ENCODE data around the gene P3R3URF. TPM values are rescaled to one million over a fixed set of nuclear protein-coding genes. Genes with fewer than 3 reads are reported as not detected.

Gene P3R3URF
- total RNA-seq, 1 donor from 2014 or later = not detected

GRCh38 chr1:46187106-46187869 lies 11.0 kb upstream of the P3R3URF start:
- TF ChIP-seq CTCF (IDR thresholded peaks at IDR 0.05; ENCODE audit: insufficient read depth, low read length, severe bottlenecking) = no peak
- no peak for FAIRE-seq
- Histone ChIP-seq H3K36me3 (ENCODE audit: control insufficient read depth, insufficient read depth, low read length) (peaks cover 20% of the 10 kb centered on the region), H3K27me3 (ENCODE audit: control insufficient read depth, insufficient read depth, low read length) (no peaks in the 10 kb centered on the region), H3K4me3 (ENCODE audit: low read depth, low read length) (no peak overlapping the region)
- no peak for DNase-seq (ENCODE audit: low read depth)

DNA sequence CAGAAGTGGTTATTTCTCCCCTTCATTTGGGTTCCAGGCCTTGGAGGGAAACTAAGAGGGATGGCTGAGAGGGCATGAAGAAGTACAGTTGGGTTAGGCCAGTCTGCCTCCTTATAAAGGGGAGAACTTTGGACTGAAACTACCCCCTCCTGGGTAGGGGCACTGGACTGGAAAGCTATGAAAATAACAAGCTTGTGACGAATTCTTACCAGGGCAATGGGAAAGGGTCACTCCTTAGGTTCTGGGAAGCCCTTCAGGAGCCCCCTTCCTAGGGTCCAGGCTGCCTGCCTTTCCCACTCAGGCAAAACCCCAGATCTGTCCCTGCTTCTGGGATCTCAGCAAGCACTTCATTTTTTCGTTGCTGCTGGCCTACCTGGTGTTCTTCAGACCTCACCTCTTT lies 9.8 kb upstream of the P3R3URF start:
- H3K36me3 ChIP-seq (ENCODE audit: control insufficient read depth, insufficient read depth, low read length) = peaks cover 15% of the 10 kb centered on the region
- no peak for TF ChIP-seq CTCF (IDR thresholded peaks at IDR 0.05; ENCODE audit: insufficient read depth, low read length, severe bottlenecking)
- DNase-seq (ENCODE audit: low read depth) = no peak
- no peaks in the 10 kb centered on the region for H3K27me3 ChIP-seq (ENCODE audit: control insufficient read depth, insufficient read depth, low read length)
- FAIRE-seq = no peak
- no peak overlapping the region for H3K4me3 ChIP-seq (ENCODE audit: low read depth, low read length)

- DNase-seq (ENCODE audit: low read depth) (no peak), FAIRE-seq (no peak)
- peaks cover 13% of the 10 kb centered on the region for H3K36me3 ChIP-seq (ENCODE audit: control insufficient read depth, insufficient read depth, low read length)
- no peak for TF ChIP-seq CTCF (IDR thresholded peaks at IDR 0.05; ENCODE audit: insufficient read depth, low read length, severe bottlenecking)
- H3K27me3 ChIP-seq (ENCODE audit: control insufficient read depth, insufficient read depth, low read length) = no peaks in the 10 kb centered on the region
- no peak overlapping the region for H3K4me3 ChIP-seq (ENCODE audit: low read depth, low read length)
Observed at GRCh38 chr1:46184920-46185658, 8.8 kb upstream of the P3R3URF start.

DNA sequence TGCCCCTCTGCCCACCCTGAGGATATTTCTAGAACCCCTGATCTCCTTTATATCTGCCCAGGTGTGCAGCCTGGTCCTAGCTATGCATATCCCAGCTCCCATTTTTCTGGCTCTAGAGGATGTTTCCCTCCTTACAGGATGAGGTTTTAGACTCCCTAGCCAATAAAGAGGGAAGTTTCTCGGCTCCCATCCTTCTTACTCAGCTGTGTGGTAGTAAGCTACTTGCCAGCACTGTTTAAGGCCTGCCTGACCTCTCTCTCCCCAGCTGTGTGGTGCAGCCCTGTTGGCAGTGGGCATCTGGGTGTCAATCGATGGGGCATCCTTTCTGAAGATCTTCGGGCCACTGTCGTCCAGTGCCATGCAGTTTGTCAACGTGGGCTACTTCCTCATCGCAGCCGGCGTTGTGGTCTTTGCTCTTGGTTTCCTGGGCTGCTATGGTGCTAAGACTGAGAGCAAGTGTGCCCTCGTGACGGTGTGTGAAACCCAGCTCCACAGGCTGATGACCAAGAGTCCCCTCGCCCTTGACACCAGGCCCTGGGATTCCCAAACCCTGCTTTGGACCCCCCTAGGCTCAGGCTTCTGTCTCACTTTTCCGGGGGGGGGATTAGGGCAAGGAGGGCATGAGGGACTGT lies 7.8 kb upstream of the P3R3URF start:
- no peak for DNase-seq (ENCODE audit: low read depth)
- FAIRE-seq = peak; percentile 50
- H3K27me3 ChIP-seq (ENCODE audit: control insufficient read depth, insufficient read depth, low read length) = no peaks in the 10 kb centered on the region
- TF ChIP-seq CTCF (IDR thresholded peaks at IDR 0.05; ENCODE audit: insufficient read depth, low read length, severe bottlenecking) = no peak
- no peak overlapping the region for H3K4me3 ChIP-seq (ENCODE audit: low read depth, low read length)
- H3K36me3 ChIP-seq (ENCODE audit: control insufficient read depth, insufficient read depth, low read length) = peaks cover 10% of the 10 kb centered on the region

GRCh38 chr1:46183079-46183847 lies 7.0 kb upstream of the P3R3URF start:
- H3K36me3 ChIP-seq (ENCODE audit: control insufficient read depth, insufficient read depth, low read length) = peaks cover 10% of the 10 kb centered on the region
- peak; percentile 41 for TF ChIP-seq CTCF (IDR thresholded peaks at IDR 0.05; ENCODE audit: insufficient read depth, low read length, severe bottlenecking)
- FAIRE-seq (peak; percentile 91), DNase-seq (ENCODE audit: low read depth) (peak; percentile 99)
- H3K4me3 ChIP-seq (ENCODE audit: low read depth, low read length) = no peak overlapping the region
- H3K27me3 ChIP-seq (ENCODE audit: control insufficient read depth, insufficient read depth, low read length) = no peaks in the 10 kb centered on the region
